Bronchial epithelial cell (primary cell): ENCODE measurements around the gene RAX2. TPM values are rescaled to one million over a fixed set of nuclear protein-coding genes. Genes with fewer than 3 reads are reported as not detected.

Experiments
- DNase-seq: peaks from one replicate; pipeline ENCODE4 v3.0.0-alpha.2; 2010; ENCODE audit warnings: low read depth
- FAIRE-seq: peaks from 2 replicates; lab custom pipeline; 2011; peaks lifted over from hg19 to GRCh38; lab: Jason Lieb, UNC
- H3K27me3 ChIP-seq: 2 replicates; pipeline ENCODE4 v1.5.1; 2011; ENCODE audit warnings: low read length; ENCODE audit not compliant: control insufficient read depth, insufficient read depth
- H3K36me3 ChIP-seq: 2 replicates; pipeline ENCODE4 v1.5.1; 2011; ENCODE audit warnings: low read length; ENCODE audit not compliant: control insufficient read depth, insufficient read depth
- H3K4me3 ChIP-seq: 2 replicates; pipeline ENCODE4 v1.5.1; 2011; ENCODE audit warnings: mild to moderate bottlenecking, low read depth, low read length, control low read depth
- CTCF ChIP-seq: IDR thresholded peaks from 2 replicates; pipeline ENCODE4 v1.5.1; 2011; ENCODE audit warnings: mild to moderate bottlenecking, moderate library complexity, low read length, control low read depth, inconsistent platforms; ENCODE audit not compliant: insufficient read depth, severe bottlenecking
- total RNA-seq: library from RNA; depleted of rRNA; stranded (reverse); fragments of >200 nt; gene quantifications from 2 replicates; pipeline ENCODE4 v1.2.1, GENCODE V29; 2014

The RAX2 gene
- total RNA-seq, 1 donor from 2014 or later, result not detected

GRCh38 chr19:3722443-3723109, 49.5 kb downstream of the RAX2 start:
- Histone ChIP-seq H3K27me3 (peaks cover 2% of the 10 kb centered on the region), H3K4me3 (no peak overlapping the region), H3K36me3 (no peaks in the 10 kb centered on the region)
- DNase-seq, result no peak
- no peak for TF ChIP-seq CTCF
- no peak for FAIRE-seq

GRCh38 chr19:3721887-3722442, 50.1 kb downstream of the RAX2 start:
- FAIRE-seq (no peak), DNase-seq (no peak)
- no peak for TF ChIP-seq CTCF
- Histone ChIP-seq H3K4me3 (no peak overlapping the region), H3K27me3 (peaks cover 2% of the 10 kb centered on the region), H3K36me3 (no peaks in the 10 kb centered on the region)

- H3K27me3 ChIP-seq, result peaks cover 2% of the 10 kb centered on the region
- no peak for FAIRE-seq
Observed at GRCh38 chr19:3721131-3721886, 50.7 kb downstream of the RAX2 start.

GRCh38 chr19:3720349-3720917, 51.6 kb downstream of the RAX2 start:
- DNase-seq (no peak), FAIRE-seq (peak; percentile 40)
- Histone ChIP-seq H3K36me3 (no peaks in the 10 kb centered on the region), H3K4me3 (no peak overlapping the region), H3K27me3 (peaks cover 2% of the 10 kb centered on the region)
- TF ChIP-seq CTCF, result no peak

More at GRCh38 chr19:3721131-3721886, 50.7 kb downstream of the RAX2 start:
- peak; percentile 38 for DNase-seq
- Histone ChIP-seq H3K36me3 (no peaks in the 10 kb centered on the region), H3K4me3 (no peak overlapping the region)
- TF ChIP-seq CTCF, result no peak

GRCh38 chr19:3719868-3720267, 52.2 kb downstream of the RAX2 start:
- no peak for TF ChIP-seq CTCF
- Histone ChIP-seq H3K4me3 (no peak overlapping the region), H3K36me3 (no peaks in the 10 kb centered on the region), H3K27me3 (peaks cover 2% of the 10 kb centered on the region)
- DNase-seq (no peak), FAIRE-seq (no peak)

Other genes starting within 250 kb of the RAX2 start
- not detected in 2 replicates for gene TEKTIP1, start 233.1 kb downstream of the RAX2 start, total RNA-seq
- 46.3 and 59.1 TPM in 2 replicates for gene MFSD12, start 214.6 kb downstream of the RAX2 start, total RNA-seq
- 37.4 and 48.3 TPM in 2 replicates for gene HMG20B, start 199.3 kb downstream of the RAX2 start, total RNA-seq
- not detected in 2 replicates for gene GIPC3, start 186.8 kb downstream of the RAX2 start, total RNA-seq
- gene TBXA2R, start 165.4 kb downstream of the RAX2 start, total RNA-seq, result not detected in 2 replicates
- 30.2 and 30.3 TPM in 2 replicates for gene CACTIN, start 145.4 kb downstream of the RAX2 start, total RNA-seq
- 6.3 and 6.9 TPM in 2 replicates for gene PIP5K1C, start 71.8 kb downstream of the RAX2 start, total RNA-seq
- 2.1 and 5.0 TPM in 2 replicates for gene TJP3, start 63.8 kb downstream of the RAX2 start, total RNA-seq
- 11.3 and 17.8 TPM in 2 replicates for gene APBA3, start 10.5 kb downstream of the RAX2 start, total RNA-seq
- 84.8 and 87.3 TPM in 2 replicates for gene MRPL54, start 9.5 kb downstream of the RAX2 start, total RNA-seq
- not detected in 2 replicates for gene MATK, start 14.2 kb upstream of the RAX2 start, total RNA-seq
- not detected in 2 replicates for gene ZFR2, start 96.8 kb upstream of the RAX2 start, total RNA-seq
- gene ATCAY, start 108.5 kb upstream of the RAX2 start, total RNA-seq, result not detected in 2 replicates
- not detected in 2 replicates for gene NMRK2, start 160.8 kb upstream of the RAX2 start, total RNA-seq
- 105 and 128 TPM in 2 replicates for gene DAPK3, start 198.9 kb upstream of the RAX2 start, total RNA-seq
- gene EEF2, start 213.2 kb upstream of the RAX2 start, total RNA-seq, result 3,055 and 4,680 TPM in 2 replicates
- gene PIAS4, start 235.5 kb upstream of the RAX2 start, total RNA-seq, result 10.0 and 24.2 TPM in 2 replicates